ENCODE data around the gene STRIP2.
A peak's percentile ranks its signal among the peaks of the same experiment; 100 is the strongest.
"Not testable (repeated sequence)": the region's sequence is repeated elsewhere in the genome, so short reads cannot be mapped to it uniquely, and the experiment has no call there.

Gene STRIP2

DNA sequence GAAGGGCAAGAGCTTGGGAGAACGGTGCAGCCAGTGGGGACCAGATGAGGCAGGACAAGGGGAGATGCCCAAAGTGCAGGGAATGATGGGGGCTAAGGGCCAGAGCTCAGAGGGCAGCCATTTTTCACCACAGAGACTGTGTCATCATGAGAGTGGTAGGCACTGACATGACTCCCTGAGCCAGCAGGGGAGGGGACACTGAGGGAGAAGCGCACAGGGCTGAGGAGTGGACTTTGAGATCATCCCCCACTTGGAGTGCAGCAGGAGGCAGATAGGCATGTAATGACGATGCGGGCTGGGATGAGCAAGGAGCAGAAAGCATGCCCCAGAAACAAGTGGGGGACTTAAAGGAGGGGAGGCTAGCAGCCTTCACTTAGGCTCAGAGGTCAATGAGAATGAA lies 62.9 kb downstream of the STRIP2 start:
- no peak for DNase-seq

DNA sequence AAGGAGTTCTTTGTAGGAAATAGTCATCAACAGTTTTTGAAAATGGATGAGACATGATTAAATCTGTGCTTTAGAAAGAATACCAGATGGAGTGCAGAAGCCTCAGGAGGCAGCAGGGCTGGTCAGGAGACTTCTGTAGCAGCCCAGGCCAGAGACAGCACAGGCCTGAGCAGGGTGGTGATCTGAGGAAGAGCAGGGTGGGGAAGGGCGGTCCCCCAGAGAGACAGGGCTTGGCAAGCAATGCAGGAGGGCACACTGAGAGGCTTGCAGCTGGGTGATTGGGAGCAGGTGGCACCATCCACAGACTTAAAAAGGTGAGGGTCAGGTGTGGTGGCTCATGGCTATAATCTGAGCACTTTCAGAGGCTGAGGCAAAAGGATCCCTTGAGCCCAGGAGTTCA lies 63.8 kb downstream of the STRIP2 start:
- DNase-seq, result no peak

DNA sequence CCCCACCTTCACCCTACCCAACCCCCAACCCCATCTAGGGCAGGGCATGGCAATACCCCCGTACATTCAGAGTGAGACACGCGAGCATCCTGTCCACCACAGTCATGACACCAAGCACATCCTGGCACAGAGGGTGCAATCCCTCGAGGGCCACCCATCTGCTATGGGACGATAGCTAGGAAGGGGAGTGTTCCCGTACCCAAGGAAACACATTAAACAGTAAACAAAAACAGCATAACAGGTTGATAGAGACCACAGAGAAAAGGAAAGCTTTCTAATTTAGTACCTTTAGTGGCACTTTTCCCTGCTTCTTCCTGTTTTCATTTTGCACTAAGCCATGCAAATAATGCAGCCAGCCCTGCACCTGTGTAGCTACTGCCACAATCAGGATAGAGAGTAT lies 65.8 kb downstream of the STRIP2 start:
- no peak for DNase-seq

DNA sequence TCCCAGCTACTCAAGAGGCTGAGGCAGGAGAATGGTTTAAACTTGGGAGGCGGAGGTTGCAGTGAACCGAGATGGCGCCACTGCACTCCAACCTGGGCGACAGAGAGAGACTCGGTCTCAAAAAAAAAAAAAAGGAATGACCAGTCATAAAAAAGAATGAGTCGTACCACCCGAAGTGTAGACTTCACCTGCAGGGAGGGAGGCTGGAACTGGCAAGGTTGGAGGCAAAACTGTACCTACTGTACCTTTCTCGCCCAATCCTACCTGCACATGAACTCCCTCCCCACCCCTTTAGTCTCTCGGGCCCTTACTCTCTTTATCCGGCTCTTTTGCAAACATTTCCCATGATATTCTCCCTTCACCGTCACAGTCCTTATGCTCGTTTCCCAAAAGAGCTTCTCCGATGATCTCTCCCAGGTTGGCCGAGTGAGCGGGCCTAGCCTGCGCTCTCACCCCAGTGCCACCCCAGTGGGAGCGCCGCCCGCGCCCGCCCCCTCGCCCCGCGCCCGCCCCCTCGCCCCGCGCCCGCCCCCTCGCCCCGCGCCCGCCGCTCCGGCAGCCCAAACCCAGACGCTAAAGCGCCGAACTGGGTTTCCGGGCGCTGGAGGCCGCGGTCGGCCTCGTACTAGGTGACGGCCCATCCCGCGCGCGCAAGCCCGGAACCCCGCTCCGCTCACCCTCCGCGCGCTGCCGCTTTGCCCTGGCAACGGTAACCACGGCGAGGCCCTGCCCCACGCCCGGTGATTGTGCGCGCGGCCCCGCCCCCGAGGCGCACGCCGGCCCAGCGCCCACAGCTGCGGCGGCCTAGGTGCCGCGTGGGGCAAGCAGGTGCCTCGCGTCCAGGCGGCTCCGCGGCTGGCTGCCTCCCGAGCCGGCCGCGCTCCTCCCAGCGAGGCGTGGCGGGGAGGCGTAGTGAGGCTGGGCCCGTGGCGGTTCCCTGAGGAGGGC lies 67.8 kb downstream of the STRIP2 start, which contains the start of gene SMKR1:
TSS of gene SMKR1 (plus strand) at position 772 of the 948 bp plus-strand sequence. CDS start 294 bp downstream, outside the sequence.
- DNase-seq, result peak; percentile 34 to 38

DNA sequence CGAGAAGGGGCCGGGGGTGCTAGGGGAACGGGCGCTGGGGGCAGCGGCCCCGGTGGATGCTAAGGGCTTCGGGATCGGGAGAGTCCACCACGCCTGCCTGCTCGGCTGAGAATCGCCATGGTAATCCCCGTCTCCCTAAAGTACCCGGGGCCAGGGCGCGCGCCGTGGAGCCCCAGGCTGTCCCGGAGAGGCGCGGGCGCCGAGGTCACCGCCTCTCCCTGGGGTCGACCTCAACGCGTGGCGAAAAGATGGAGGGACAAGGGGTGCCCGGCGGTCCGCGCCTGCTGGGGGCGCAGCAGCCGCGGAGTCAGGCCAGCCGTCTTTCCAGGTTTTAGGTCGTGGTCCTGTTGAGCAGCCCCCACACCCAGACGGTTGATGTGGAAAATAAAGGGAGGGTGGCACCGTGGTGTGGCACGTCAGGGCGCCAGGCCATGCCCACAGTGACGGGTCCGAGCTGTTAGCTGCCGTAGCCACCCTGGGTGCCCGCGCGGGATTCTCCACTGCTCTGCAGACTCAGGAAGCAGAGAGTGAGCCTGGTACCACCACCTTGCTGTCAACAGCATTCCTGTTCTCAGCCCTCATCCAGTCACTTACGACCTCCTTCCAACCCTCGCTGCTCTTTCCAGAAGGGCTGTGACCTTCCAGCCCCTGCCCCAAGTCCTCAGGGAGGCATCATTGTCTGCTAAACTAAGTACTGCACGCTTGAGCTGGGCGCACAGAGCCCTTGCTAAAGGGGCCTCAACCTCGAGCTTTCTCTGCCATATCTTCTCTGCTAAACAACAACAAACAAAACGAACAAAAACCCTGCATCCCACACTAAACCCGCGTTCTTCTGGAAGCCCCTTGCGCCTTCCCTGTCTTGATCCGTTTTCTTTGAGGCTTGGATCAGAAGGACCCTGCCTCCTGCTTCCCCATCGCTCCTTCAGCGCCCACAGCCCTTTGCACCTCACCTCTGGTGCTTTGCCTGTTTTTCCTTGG lies 68.8 kb downstream of the STRIP2 start:
- DNase-seq, result no peak

DNA sequence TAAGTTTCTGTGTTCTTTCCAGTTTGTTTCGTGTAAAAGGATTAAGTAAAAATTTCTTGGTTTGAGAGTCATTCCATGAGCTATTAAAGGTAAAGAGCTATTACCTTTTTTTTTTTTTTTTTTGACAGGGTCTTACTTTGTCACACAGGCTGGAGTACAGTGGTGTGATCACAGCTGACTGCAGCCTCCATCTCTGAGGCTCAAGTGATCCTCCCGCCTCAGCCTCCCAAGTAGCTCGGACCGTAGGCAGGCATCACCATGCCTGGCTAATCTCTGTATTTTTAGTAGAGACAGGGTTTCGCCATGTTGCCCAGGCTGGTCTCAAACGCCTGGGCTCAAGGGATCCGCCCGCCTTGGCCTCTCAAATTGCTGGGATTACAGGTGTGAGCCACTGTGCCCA lies 69.5 kb downstream of the STRIP2 start:
- DNase-seq, result no peak

DNA sequence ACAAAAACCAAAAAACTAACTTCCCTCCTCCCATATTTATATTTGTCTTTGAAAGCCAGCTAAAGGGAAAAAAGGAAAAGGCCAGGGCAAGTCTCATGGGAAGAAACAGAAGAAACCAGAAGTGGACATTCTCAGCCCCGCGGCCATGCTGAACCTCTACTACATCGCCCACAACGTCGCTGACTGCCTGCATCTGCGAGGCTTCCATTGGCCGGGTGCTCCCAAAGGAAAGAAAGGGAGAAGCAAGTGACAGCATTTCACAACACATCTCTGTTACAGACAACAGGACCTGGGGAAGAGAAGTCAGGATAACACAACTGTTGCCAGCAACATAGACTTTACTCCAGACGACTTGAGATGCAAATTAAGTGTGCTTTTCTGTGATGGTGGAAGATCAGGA lies 78.0 kb downstream of the STRIP2 start:
- no peak for DNase-seq

DNA sequence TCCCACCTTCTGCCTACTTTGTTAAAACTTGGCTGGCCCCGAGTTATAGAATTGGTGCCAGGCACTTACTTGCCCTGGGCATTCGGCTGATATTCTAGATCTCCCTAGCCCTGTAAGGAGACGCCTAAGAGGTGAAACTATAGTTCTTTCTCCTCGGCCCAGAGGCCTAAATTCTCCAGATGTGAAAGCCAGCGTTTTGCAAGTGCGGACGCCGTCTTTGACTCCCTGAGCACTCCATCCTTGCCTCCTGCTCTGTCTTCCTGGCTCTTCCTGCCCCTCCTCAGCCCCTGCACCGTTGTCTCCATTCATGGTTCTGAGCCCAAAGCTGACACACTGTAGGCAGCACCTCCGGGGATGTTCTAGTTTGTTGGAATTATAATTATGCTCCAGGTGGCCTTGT lies 79.3 kb downstream of the STRIP2 start:
- DNase-seq, result no peak

DNA sequence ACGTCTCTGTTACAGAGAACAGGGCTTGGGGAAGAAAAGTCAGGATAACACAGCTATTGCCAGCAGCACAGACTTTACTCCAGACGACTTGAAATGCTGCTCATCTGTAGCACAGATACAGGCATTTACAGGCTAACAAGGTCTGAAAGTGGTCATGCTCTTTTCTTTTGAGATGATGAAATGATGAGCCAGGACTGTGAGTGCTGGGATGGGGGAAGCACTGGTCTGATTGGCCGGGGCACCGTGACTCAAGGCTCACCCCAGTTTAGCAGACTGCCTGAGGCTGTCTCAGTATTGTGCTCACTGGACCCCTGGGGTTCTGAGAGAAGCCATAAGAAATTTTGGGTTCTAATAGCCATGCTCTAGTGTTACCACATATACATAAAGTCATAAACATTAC lies 80.5 kb downstream of the STRIP2 start:
- no peak for DNase-seq

DNA sequence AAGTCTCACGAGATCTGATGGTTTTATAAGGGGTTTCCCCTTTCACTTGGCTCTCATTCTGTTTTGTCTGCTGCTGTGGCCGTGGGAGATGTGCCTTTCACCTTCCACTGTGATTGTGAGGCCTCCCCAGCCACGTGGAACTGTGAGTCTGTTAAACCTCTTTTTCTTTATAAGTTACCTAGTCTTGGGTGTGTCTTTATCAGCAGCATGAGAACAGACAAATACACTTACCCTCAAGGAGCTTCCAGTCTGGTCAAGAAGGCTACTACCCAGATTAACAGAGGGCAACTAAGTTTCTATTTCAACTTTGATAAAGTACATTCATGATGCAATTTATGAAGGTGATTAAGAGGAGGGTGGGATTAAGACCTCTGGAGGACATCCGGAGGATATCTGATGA lies 81.1 kb downstream of the STRIP2 start:
- no peak for DNase-seq

DNA sequence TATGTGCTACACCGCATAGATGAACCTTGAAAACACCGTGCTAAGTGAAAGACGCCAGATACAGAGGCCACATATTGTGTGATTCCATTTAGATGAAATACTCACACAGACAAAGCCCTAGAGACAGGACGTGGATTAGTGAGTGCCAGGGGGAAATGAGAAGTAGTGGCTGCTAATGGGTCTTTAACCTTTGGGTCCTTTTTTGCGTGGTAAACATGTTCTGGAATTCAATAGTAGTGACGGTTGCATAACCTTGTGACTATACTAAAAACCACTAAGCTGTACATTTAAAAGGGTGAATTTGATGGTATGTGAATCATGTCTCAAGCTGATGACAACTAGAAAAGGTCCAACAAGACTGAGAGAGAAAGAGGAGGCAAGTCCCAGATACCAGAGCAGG lies 83.7 kb downstream of the STRIP2 start:
- no peak for DNase-seq

DNA sequence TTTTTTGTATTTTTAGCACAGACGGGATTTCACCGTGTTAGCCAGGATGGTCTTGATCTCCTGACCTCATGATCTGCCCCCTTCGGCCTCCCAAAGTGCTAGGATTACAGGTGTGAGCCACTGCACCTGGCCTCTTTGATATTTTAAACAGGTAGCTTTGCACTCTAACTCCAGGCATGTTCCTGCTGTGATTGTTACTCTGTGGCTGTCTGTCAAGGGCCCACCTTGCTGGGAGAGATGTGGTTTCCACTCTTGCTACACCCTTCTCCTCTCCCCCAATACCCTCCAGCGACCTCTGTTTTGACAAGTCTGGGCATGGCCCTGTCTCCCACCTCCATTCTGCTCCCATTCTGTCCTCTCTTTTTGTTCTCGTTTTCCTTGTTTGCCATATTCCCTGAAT lies 85.2 kb downstream of the STRIP2 start:
- DNase-seq, result no peak

DNA sequence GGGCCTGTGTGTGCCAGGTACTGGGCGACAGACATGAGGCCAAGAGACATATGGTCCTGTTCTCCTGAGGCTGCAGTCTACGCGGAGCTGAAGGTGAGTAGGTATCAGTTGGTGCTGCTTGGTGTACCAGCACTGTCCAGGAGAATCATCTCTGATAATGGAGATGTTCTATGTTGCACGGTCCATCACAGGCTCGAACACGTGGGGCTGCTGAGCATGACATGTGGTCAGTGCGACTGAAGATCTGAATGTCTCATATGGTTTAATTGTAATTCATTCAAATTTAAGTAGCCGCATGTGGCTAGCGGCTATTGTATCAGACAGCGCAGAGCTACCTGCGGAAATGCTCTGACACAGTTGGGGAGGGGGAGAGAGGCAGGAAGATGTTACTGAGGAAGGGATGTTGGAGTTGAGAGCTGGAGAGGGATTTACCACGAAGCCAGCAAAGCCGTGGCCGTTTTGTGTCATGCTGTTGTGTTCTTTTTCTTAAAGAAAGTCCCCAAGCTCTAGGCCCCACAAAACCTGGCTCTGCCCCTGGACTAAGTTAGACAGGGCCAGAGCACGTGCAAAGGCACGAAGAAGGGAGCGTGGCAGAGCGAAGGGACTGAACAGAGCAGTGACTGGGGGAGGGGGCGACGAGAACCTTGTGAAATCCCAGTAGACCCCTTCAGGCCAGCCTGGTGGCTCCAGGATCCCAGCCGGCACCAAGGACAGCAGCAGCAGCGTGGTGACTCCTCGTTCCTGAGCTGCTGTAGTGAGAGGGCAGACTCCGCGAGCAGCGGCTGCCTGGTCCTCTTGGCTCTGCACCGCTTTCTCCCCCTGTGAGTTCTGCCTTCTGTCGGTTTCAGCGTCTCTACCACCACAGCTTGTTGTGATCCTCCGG lies 88.1 kb downstream of the STRIP2 start:
- no peak for DNase-seq

DNA sequence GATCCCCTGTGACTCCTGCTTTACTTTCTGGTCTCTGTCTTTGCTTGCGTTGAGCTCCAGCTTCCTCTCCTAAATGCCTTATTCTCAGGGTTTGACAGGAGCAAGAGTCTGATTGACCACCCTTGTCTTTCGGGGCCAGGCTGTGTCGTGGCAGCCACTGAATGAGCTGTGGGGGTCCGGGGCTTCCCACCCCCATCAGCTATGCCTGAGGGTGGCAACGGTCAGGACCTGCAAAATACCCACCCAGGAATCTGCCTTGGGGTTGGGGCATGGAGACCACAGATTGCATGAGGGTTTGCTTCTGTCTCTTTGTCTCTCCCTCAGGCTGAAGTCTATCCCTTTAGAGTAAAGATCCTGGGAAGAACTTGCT lies 88.7 kb downstream of the STRIP2 start:
- DNase-seq, result no peak

DNA sequence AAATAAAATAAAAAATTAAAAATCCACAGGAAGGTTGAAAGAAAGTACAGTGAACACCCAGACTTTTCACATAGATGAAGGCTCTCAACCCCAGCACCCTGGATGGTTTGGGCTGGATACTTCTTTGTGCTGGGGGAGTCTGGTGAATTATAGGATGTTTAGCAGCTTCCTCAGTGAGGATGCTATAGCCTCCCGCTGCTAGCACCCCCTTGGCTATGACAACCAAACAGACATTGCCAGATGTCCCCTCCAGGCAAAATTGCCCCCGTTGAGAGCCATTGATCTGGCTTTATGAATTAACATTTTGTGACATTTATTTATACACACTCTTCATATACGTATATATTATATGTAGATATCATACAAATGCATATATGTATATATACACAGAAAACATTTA lies 89.7 kb downstream of the STRIP2 start:
- no peak for DNase-seq

DNA sequence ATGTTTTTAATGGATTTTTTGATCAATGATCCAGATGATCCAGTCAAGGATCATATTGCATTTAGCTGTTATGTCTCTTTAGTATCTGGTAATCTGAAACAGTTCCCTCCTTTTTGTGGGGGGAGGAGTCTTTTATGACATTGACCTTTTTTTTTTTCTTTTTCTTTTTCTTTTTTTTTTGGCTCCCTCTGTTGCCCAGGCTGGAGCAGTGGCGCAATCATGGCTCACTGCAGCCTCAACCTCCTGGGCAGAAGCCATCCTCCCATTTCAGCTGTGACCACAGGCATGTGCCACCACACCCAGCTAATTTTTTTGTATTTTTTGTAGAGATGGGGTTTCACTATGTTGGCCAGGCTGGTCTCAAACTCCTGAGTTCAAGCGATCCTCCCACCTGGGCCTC lies 90.2 kb downstream of the STRIP2 start:
- DNase-seq, result not testable (repeated sequence)

DNA sequence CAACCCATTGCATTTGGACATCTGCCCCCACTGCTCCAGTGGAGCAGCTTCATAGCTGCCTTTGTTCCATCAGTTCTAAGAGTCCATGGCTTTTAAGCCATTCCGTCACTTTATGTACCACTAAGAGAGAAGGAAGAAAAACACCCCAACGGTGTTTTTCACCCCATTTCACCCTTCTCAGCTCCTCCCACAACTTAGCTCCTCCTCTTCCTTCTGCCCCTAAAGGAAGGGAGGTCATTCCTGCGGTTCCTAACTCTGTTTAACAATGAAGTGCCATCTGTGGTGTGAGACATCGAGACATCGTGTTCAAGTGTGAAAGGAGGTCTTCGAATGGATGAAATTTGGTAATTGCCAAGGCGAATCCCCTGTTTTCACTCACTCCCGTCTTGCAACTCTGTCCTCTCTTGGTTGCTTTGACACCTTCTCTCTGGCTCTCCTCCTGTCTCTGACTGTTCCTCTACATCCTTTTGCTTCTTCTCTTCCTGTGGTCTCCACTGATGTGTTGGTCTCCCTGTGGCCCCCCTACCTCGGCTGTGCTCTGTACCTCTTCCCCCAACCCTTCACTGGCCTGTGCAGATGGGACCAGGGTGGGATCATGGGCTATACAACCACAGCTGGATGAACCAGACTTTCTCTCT lies 91.1 kb downstream of the STRIP2 start:
- DNase-seq, result no peak

DNA sequence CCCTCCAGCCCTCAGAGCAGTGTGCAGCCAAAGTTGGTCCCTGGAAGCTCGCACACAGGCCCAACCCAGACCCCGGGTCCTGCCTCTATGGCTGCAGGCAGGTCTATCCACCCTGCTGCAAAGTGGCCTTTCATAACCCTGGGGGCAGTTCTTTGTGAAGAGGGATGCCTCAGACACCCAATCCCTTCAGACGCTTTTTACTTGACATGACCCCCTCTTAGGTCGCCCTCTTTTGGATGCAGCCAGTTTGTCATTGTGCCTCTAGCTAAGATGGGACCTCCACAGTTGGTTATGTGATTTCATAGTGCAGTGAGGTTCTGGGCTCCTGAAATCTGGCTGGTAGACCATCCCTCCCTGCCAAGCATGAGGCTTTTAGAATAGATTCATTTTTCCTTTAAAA lies 95.4 kb downstream of the STRIP2 start:
- no peak for DNase-seq

DNA sequence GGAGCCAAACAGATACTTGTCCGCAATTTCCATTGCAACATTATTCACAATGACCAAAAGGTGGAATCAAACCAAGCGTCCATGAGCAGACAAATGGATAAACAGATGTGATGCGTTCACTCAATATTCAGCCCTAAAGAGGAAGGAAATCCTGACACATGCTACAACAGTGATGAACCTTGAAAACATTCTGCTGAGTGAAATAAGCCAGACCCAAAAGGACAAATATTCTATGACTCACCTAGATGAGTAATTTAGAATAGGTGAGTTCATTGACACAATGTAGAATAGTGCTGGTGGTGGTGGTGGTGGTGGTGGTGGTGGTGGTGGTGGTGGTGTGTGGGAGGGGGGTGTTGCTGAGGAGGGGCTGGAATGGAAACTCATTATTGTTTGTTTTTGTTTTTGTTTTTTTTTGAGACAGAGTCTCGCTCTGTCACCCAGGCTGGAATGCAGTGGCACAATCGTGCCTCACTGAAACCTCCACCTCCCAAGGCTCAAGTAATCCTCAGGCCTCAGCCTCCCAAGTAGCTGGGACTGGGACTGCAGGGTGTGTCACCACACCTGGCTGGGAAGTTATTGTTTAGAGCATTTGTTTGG lies 96.7 kb downstream of the STRIP2 start:
- no peak for DNase-seq

DNA sequence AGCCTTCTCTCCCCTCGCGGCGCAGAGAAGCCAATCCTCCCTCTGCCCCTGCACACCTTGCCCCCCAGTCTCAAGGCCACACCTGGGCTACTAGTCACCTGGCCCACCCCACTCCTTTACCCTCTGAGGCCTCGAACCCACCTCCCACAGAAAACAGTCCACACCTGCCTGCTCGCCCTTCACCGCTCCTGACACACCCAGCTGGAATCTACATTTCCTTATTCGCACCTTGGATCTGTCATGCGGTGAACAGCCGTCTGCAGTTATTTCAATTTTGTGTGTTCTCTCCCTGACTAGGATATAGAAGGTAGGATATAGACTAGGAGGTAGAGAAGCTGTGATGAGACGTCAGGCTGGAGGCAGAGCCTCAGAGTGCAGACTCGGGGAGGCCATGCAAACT lies 97.5 kb downstream of the STRIP2 start:
- DNase-seq, result no peak

DNA sequence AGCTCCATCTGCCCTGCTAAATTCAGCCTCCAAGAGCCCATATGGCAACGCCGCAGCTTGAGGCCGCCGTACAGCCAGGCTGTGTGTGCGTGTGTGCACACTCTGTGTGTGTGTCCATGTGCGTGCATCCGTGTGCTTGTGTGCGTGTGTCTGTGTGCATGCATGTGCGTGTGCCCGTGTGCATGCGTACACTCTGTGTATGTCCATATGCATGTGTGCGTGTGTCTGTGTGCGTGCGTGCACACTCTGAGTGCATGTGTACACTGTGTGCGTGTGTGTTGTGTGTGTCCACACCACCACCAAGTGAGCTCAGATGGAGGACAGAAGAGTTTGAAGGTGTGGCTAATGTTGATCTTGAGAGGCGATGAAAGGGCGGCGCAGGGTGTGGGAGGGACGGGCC lies 98.1 kb downstream of the STRIP2 start:
- DNase-seq, result no peak

Measured in Kasumi-1 (cell line).